Hepatocyte (in vitro differentiated cells): ENCODE data around the gene CLASP2. TPM values are rescaled to one million over a fixed set of nuclear protein-coding genes. Genes with fewer than 3 reads are reported as not detected.

Experiments
- DNase-seq: peaks from one replicate; pipeline ENCODE4 v3.0.0-alpha.2; 2016; ENCODE audit warnings: low spot score
- H2AFZ ChIP-seq: fragments of 200-600 bp; sonication (generic); 2 replicates; pipeline ENCODE4 v1.6.0; 2016; ENCODE audit warnings: antibody characterized with exemption, mild to moderate bottlenecking
- H3K27ac ChIP-seq: fragments of 200-600 bp; sonication (generic); 2 replicates; pipeline ENCODE4 v1.5.1; 2016; ENCODE audit warnings: mild to moderate bottlenecking
- H3K27me3 ChIP-seq: fragments of 200-600 bp; sonication (generic); 2 replicates; pipeline ENCODE4 v1.6.1; 2016
- H3K36me3 ChIP-seq: fragments of 200-600 bp; sonication (generic); replicated peaks from 2 replicates; pipeline ENCODE4 v1.5.1; 2016; ENCODE audit warnings: low read depth; ENCODE audit not compliant: insufficient read depth
- H3K4me1 ChIP-seq: fragments of 200-600 bp; sonication (generic); 2 replicates; pipeline ENCODE4 v1.5.1; 2016; ENCODE audit warnings: mild to moderate bottlenecking, moderate library complexity; ENCODE audit not compliant: insufficient read depth
- H3K4me2 ChIP-seq: fragments of 200-600 bp; sonication (generic); 2 replicates; pipeline ENCODE4 v1.6.0; 2016
- H3K4me3 ChIP-seq: fragments of 200-600 bp; sonication (generic); 2 replicates; pipeline ENCODE4 v1.5.1; 2016; ENCODE audit warnings: mild to moderate bottlenecking
- H3K79me2 ChIP-seq: fragments of 200-600 bp; sonication (generic); 2 replicates; pipeline ENCODE4 v1.6.0; 2017; ENCODE audit warnings: mild to moderate bottlenecking
- H3K9me2 ChIP-seq: fragments of 200-600 bp; sonication (generic); replicated peaks from 2 replicates; pipeline ENCODE4 v1.6.0; 2017; ENCODE audit warnings: mild to moderate bottlenecking; ENCODE audit not compliant: insufficient read depth
- H3K9me3 ChIP-seq: fragments of 200-600 bp; sonication (generic); 2 replicates; pipeline ENCODE4 v1.5.1; 2016; ENCODE audit warnings: low read depth, mild to moderate bottlenecking
- H4K20me1 ChIP-seq: fragments of 200-600 bp; sonication (generic); 2 replicates; pipeline ENCODE4 v1.6.0; 2016; ENCODE audit warnings: mild to moderate bottlenecking; ENCODE audit not compliant: insufficient read depth, poor library complexity, severe bottlenecking
- EZH2 ChIP-seq: fragments of 200-600 bp; sonication (generic); IDR thresholded peaks from 2 replicates; pipeline ENCODE4 v1.6.1; 2016; ENCODE audit warnings: antibody characterized with exemption, mild to moderate bottlenecking, borderline replicate concordance
- EZH2phosphoT487 ChIP-seq: fragments of 200-600 bp; sonication (generic); IDR thresholded peaks from one replicate; pipeline ENCODE4 v1.6.1; 2018; ENCODE audit warnings: antibody characterized with exemption, mild to moderate bottlenecking, low read depth, moderate library complexity; ENCODE audit not compliant: unreplicated experiment, severe bottlenecking
- WGBS: methylation state at CpG from one replicate; pipeline ENCODE4 v1.1.6; 2016; ENCODE audit warnings: low lambda C conversion rate; ENCODE audit errors: missing lambda C conversion rate; 5-methylcytosine and 5-hydroxymethylcytosine counted together
- polyA plus RNA-seq: library from polyadenylated mRNA; unstranded; fragments of >200 nt; fragmentation: Nextera tagmentation; extraction: Ambion mirVana; gene quantifications from 2 replicates; pipeline ENCODE4 v1.2.1, GENCODE V29; 2016
- total RNA-seq: library from RNA; depleted of rRNA; stranded (reverse); fragments of >200 nt; gene quantifications from 2 replicates; pipeline ENCODE4 v1.2.3, GENCODE V29; 2014
- TF ChIP-seq, protein P1 (sequence below): fragments of 200-600 bp; sonication (generic); IDR thresholded peaks from 2 replicates; pipeline ENCODE4 v1.5.1; 2016; ENCODE audit warnings: antibody characterized with exemption, mild to moderate bottlenecking; ENCODE audit not compliant: poor library complexity

CLASP2 gene
- total and polyA plus RNA-seq, 2 experiments from 2014 or later: 12.0 to 34.5 TPM

- 83% methylated on average over 1 of the region's 1 CpG for WGBS
- H3K36me3 ChIP-seq: no peaks in the 10 kb centered on the region
These were observed 173.9 kb downstream of the CLASP2 start for GRCh38 chr3:33544126-33544525.

DNA sequence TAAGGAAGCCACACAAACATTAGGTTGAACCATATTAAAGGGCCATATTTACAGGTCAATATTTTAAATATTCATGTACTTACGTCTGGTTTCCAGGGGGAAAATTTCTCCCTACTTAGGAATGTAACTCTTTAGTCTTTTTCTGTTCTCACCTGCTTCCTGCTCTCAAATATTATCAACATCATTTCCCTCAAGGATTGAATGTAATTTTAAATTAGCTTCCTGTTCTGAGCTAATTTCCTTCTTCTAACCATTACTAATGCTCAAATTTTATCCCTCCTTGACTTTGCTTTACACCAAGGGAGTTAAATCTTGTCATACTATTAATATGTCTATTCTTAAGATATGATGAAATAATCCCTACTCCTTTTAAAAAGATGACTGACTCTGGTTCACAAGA is 174.5 kb downstream of the CLASP2 start:
- H3K9me3 ChIP-seq: no peaks in the 10 kb centered on the region
- no peaks in the 10 kb centered on the region for H3K36me3 ChIP-seq
- DNase-seq: no peak
- H3K27ac ChIP-seq: no peak overlapping the region
- no peak overlapping the region for H3K4me3 ChIP-seq
- H3K4me1 ChIP-seq: no peaks in the 10 kb centered on the region
- TF ChIP-seq EZH2phosphoT487 (no peak), EZH2 (no peak)
- TF ChIP-seq, protein P1, sequence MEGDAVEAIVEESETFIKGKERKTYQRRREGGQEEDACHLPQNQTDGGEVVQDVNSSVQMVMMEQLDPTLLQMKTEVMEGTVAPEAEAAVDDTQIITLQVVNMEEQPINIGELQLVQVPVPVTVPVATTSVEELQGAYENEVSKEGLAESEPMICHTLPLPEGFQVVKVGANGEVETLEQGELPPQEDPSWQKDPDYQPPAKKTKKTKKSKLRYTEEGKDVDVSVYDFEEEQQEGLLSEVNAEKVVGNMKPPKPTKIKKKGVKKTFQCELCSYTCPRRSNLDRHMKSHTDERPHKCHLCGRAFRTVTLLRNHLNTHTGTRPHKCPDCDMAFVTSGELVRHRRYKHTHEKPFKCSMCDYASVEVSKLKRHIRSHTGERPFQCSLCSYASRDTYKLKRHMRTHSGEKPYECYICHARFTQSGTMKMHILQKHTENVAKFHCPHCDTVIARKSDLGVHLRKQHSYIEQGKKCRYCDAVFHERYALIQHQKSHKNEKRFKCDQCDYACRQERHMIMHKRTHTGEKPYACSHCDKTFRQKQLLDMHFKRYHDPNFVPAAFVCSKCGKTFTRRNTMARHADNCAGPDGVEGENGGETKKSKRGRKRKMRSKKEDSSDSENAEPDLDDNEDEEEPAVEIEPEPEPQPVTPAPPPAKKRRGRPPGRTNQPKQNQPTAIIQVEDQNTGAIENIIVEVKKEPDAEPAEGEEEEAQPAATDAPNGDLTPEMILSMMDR: no peak
- no peaks in the 10 kb centered on the region for H4K20me1 ChIP-seq
- H3K4me2 ChIP-seq: no peak overlapping the region
- H2AFZ ChIP-seq: no peak overlapping the region
- 95% methylated on average over 1 of the region's 1 CpG for WGBS
- H3K9me2 ChIP-seq: no peaks in the 10 kb centered on the region
- H3K79me2 ChIP-seq: no peaks in the 10 kb centered on the region
- H3K27me3 ChIP-seq: no peaks in the 10 kb centered on the region

More at GRCh38 chr3:33544126-33544525, 173.9 kb downstream of the CLASP2 start:
- Histone ChIP-seq H3K9me2 (no peaks in the 10 kb centered on the region), H3K4me3 (no peak overlapping the region), H3K27ac (no peak overlapping the region), H3K27me3 (no peaks in the 10 kb centered on the region), H4K20me1 (no peaks in the 10 kb centered on the region), H3K9me3 (no peaks in the 10 kb centered on the region), H3K4me2 (no peak overlapping the region), H2AFZ (no peak overlapping the region), H3K4me1 (no peaks in the 10 kb centered on the region), H3K79me2 (no peaks in the 10 kb centered on the region)
- no peak for TF ChIP-seq EZH2
- DNase-seq: no peak

GRCh38 chr3:33541918-33542317 is 176.1 kb downstream of the CLASP2 start:
- no peaks in the 10 kb centered on the region for H3K36me3 ChIP-seq
- TF ChIP-seq EZH2phosphoT487: no peak
- no peak for TF ChIP-seq EZH2
- TF ChIP-seq, protein P1: no peak

DNA sequence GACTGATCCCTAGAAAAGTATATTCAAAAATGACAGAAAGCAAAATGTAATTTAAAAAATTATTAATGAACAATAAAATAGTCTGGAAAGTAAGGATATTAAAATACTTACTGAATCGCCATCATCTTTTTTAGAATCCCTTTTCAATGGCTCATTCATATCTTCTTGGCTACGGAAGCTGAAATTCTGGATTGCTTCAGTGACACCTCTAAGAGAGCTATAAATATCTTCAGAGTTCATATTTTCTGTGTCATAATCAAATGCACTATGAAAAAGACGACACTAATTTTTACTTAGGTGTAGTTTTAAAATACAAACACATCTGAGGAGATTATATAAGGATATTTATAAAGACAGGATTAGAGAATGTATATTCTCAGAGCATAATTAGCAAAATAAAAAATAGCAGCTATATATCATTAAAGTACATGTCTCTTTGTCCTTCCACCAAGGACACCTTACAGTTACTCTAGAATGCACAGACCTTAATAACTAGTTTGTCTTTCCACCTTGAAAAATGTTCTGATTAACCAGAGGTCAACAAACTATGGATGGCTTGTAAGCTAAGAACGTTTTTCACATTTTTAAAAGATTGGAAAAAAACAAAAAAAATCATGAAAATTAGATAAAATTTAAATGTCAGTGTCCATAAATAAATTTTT is 179.2 kb downstream of the CLASP2 start:
- H4K20me1 ChIP-seq: no peaks in the 10 kb centered on the region
- WGBS: 97% methylated on average over 4 of the region's 4 CpGs
- no peak overlapping the region for H2AFZ ChIP-seq
- no peak overlapping the region for H3K4me3 ChIP-seq
- H3K4me1 ChIP-seq: no peaks in the 10 kb centered on the region
- H3K9me2 ChIP-seq: no peaks in the 10 kb centered on the region
- no peaks in the 10 kb centered on the region for H3K9me3 ChIP-seq
- H3K4me2 ChIP-seq: no peak overlapping the region
- no peaks in the 10 kb centered on the region for H3K36me3 ChIP-seq
- no peaks in the 10 kb centered on the region for H3K27me3 ChIP-seq
- H3K79me2 ChIP-seq: no peaks in the 10 kb centered on the region
- DNase-seq: no peak
- no peak for TF ChIP-seq EZH2
- no peak for TF ChIP-seq EZH2phosphoT487
- H3K27ac ChIP-seq: no peak overlapping the region

More at GRCh38 chr3:33541918-33542317, 176.1 kb downstream of the CLASP2 start:
- Histone ChIP-seq H3K4me2 (no peak overlapping the region), H3K27me3 (no peaks in the 10 kb centered on the region), H3K79me2 (no peaks in the 10 kb centered on the region), H3K4me3 (no peak overlapping the region), H2AFZ (no peak overlapping the region), H3K9me3 (no peaks in the 10 kb centered on the region), H4K20me1 (no peaks in the 10 kb centered on the region), H3K4me1 (no peaks in the 10 kb centered on the region), H3K27ac (no peak overlapping the region), H3K9me2 (no peaks in the 10 kb centered on the region)
- no peak for DNase-seq
